NB4 (cell line): ENCODE measurements around the gene TRIM62.

ENCODE experiments used
- CTCF ChIP-seq: IDR thresholded peaks from one replicate; pipeline ENCODE4 v1.5.1; 2012; ENCODE audit warnings: low read depth, low read length
- MAX ChIP-seq: IDR thresholded peaks from 2 replicates; pipeline ENCODE4 v1.6.1; 2011; ENCODE audit warnings: low read depth, low read length
- MYC ChIP-seq: IDR thresholded peaks from 2 replicates; pipeline ENCODE4 v1.6.1; 2011; ENCODE audit warnings: low read depth, low read length
- POLR2A ChIP-seq: IDR thresholded peaks from 2 replicates; pipeline ENCODE4 v1.6.1; 2011; ENCODE audit warnings: mild to moderate bottlenecking; ENCODE audit not compliant: insufficient read length; ENCODE audit errors: extremely low read depth

GRCh38 chr1:33225586-33225985 lies 43.7 kb upstream of the TRIM62 start:
- TF ChIP-seq MAX: no peak
- TF ChIP-seq POLR2A: no peak
- TF ChIP-seq CTCF: no peak
- no peak for TF ChIP-seq MYC
